A549 (cell line): ENCODE results near the gene POP7. TPM values are rescaled to one million over a fixed set of nuclear protein-coding genes. Genes with fewer than 3 reads are reported as not detected.
A peak's percentile ranks its signal among the peaks of the same experiment; 100 is the strongest.

ENCODE experiments used
- ATAC-seq, 2 experiments: fragments of 200-7000 bp in 1 of 2; fragments of >200 bp in 1 of 2; cut with Nextera tagmentation in 1 of 2; cut with Tn5 transposase in 1 of 2; 3 replicates each; pipeline versions ENCODE4 v1.8.0 to v1.9.1; 2018 to 2020; ENCODE audit warnings: mild to moderate bottlenecking in 1 of 2, moderate library complexity in 1 of 2
- CTCF ChIA-PET: fragments of 300-600 bp; sonication (Branson Sonifier 250); formaldehyde crosslinking; extraction: SDS; loops from one replicate; lab custom pipeline; 2021; ENCODE audit warnings: antibody characterized with exemption, inconsistent platforms; lab: Yijun Ruan, JAX
- POLR2A ChIA-PET: fragments of 350-600 bp; formaldehyde crosslinking; extraction: SDS; loops from one replicate; lab custom pipeline; 2021; ENCODE audit warnings: antibody characterized with exemption, inconsistent platforms; lab: Yijun Ruan, JAX
- DNase-seq, 2 experiments: peaks; one replicate each; pipeline versions ENCODE4 v3.0.0 to v3.0.0-alpha.2; 2011 to 2016; ENCODE audit warnings: low read depth in 1 of 2, low spot score in 1 of 2
- FAIRE-seq: peaks from 2 replicates; lab custom pipeline; 2011; peaks lifted over from hg19 to GRCh38; lab: Jason Lieb, UNC
- H3K27ac ChIP-seq, 2 experiments: fragments of >200 bp; sonication (Bioruptor Twin); formaldehyde crosslinking; 3 replicates each; pipeline ENCODE4 v1.5.1; 2016 to 2017
- H3K4me1 ChIP-seq: fragments of >200 bp; sonication (Bioruptor Twin); formaldehyde crosslinking; 3 replicates; pipeline ENCODE4 v1.6.1; 2016
- H3K4me2 ChIP-seq: fragments of >200 bp; sonication (Bioruptor Twin); formaldehyde crosslinking; 3 replicates; pipeline ENCODE4 v1.6.1; 2016
- H3K4me3 ChIP-seq: fragments of >200 bp; sonication (Bioruptor Twin); formaldehyde crosslinking; 3 replicates; pipeline ENCODE4 v1.5.1; 2016
- H3K9me3 ChIP-seq: fragments of >200 bp; sonication (Bioruptor Twin); formaldehyde crosslinking; 3 replicates; pipeline ENCODE4 v1.6.1; 2016
- BHLHE40 ChIP-seq: IDR thresholded peaks from 2 replicates; pipeline ENCODE4 v1.6.1; 2012; ENCODE audit warnings: low read depth, low read length, inconsistent platforms
- CBX2 ChIP-seq: fragments of 200-600 bp; sonication (generic); IDR thresholded peaks from 2 replicates; pipeline ENCODE4 v1.6.1; 2016; ENCODE audit warnings: low read depth, mild to moderate bottlenecking, borderline replicate concordance
- CBX8 ChIP-seq: fragments of 200-600 bp; sonication (generic); IDR thresholded peaks from 2 replicates; pipeline ENCODE4 v1.6.1; 2016
- ESRRA ChIP-seq: fragments of 150-350 bp; IDR thresholded peaks from 2 replicates; pipeline ENCODE4 v1.6.1; 2014; ENCODE audit warnings: mild to moderate bottlenecking, low read length, borderline replicate concordance
- FOSB ChIP-seq: fragments of 250-450 bp; sonication (Bioruptor Pico); IDR thresholded peaks from 2 replicates; pipeline ENCODE4 v1.5.0; 2020; ENCODE audit warnings: mild to moderate bottlenecking, moderate library complexity
- FOSL2 ChIP-seq, 2 experiments: fragments of 450-650 bp in 1 of 2; fragments of >200 bp in 1 of 2; sonication (Bioruptor Twin) in 1 of 2; formaldehyde crosslinking; IDR thresholded peaks; 2 replicates each; pipeline versions ENCODE4 v1.5.0 to v1.6.1; 2016 to 2020; ENCODE audit warnings: mild to moderate bottlenecking in 1 of 2, moderate library complexity in 1 of 2
- HES2 ChIP-seq: fragments of >200 bp; sonication (Bioruptor Twin); formaldehyde crosslinking; IDR thresholded peaks from 2 replicates; pipeline ENCODE4 v1.6.1; 2016
- KDM1A ChIP-seq: fragments of 200-600 bp; sonication (generic); IDR thresholded peaks from 2 replicates; pipeline ENCODE4 v1.6.1; 2016; ENCODE audit warnings: low read depth, mild to moderate bottlenecking
- NR3C1 ChIP-seq: fragments of >200 bp; sonication (Bioruptor Twin); formaldehyde crosslinking; IDR thresholded peaks from 3 replicates; pipeline ENCODE4 v1.6.1; 2017
- PHF8 ChIP-seq: fragments of 200-600 bp; sonication (generic); IDR thresholded peaks from 2 replicates; pipeline ENCODE4 v1.6.1; 2016; ENCODE audit warnings: low read depth, mild to moderate bottlenecking, antibody characterized with exemption, moderate library complexity, borderline replicate concordance
- SREBF2 ChIP-seq: fragments of 450-650 bp; IDR thresholded peaks from 2 replicates; pipeline ENCODE4 v1.6.1; 2014; ENCODE audit warnings: mild to moderate bottlenecking, moderate library complexity
- TFCP2L1 ChIP-seq: fragments of 250-450 bp; sonication (Bioruptor Pico); IDR thresholded peaks from 2 replicates; pipeline ENCODE4 v1.5.0; 2021; ENCODE audit warnings: mild to moderate bottlenecking
- ZFP36 ChIP-seq: fragments of 450-650 bp; IDR thresholded peaks from 2 replicates; pipeline ENCODE4 v1.6.1; 2014; ENCODE audit warnings: borderline replicate concordance; ENCODE audit not compliant: partially characterized antibody
- WGBS: methylation state at CpG from one replicate; pipeline ENCODE4 v1.1.6; 2017; ENCODE audit errors: missing lambda C conversion rate; 5-methylcytosine and 5-hydroxymethylcytosine counted together
- polyA plus RNA-seq, 4 experiments: library from polyadenylated mRNA; depleted of rRNA in 3 of 4; stranded (reverse); fragments of >200 nt; fragmentation: RNase III in 1 of 4; extraction: RNeasy Plus Mini Kit Qiagen cat#74134 plus additional on column Dnase treatment in 1 of 4; gene quantifications; 2 replicates in 3 of 4; 3 replicates in 1 of 4; pipeline ENCODE4 v1.2.3, GENCODE V29; 2011 to 2017
- TF ChIP-seq, protein P1 (sequence below): fragments of 250-450 bp; sonication (Bioruptor Pico); IDR thresholded peaks from 2 replicates; pipeline ENCODE4 v1.5.0; 2021; ENCODE audit warnings: mild to moderate bottlenecking, moderate library complexity, borderline replicate concordance

The POP7 gene
- polyA plus RNA-seq, 2 of the 4 experiments (the other 2 are of a cell fraction) = 29.5 to 77.4 TPM

DNA sequence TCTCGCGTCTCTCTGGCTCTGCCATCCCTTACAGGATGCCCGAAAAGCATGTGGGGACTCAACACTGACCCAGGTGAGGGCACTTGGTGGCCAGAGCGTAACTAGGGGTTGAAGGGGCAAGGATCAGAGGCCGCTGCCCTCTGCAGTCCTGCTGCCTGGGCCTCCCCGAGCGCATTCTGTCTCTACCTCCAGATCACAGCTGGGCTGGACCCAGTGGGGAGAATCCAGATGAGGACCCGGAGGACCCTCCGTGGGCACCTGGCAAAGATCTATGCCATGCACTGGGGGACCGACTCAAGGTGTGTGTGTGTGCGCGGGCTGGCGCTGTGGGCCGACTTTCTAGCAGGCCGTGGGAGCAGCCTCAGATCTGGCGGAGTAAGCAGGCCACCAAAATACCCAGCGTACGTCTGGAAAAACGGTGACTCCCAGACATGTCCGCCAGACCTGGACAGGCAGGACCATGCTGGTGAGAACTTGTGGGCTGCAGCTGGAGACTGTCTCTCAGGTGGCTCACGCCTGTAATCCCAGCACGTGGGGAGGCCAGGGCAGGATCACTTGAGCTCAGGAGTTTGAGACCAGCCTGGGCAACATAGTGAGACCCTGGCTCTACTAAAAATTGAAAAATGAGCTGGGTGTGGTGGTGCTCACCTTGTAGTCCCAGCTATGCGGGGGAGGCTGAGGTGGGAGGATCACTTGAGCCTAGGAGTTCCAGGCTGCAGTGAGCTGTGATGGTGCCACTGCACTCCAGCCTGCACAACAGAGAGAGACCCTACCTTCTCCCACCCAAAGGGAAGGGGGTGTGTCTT, 29.2 kb upstream of the POP7 start:
- H3K4me2 ChIP-seq = no peak overlapping the region
- WGBS = 92% methylated on average over 23 of the region's 23 CpGs
- ChIA-PET POLR2A (interaction anchor here (0.7 kb wide), 1 partner anchor 14 kb away, joined by 3 read pairs; no protein-coding TSS in a partner anchor), CTCF (interaction anchor here (0.9 to 5.6 kb wide), 4 partner anchors 9 to 117 kb away, joined by 3 to 72 read pairs (median 6); no protein-coding TSS in a partner anchor)
- no peak overlapping the region for H3K27ac ChIP-seq
- H3K4me3 ChIP-seq = no peak overlapping the region
- no peaks in the 10 kb centered on the region for H3K9me3 ChIP-seq
- peaks cover 31% of the 10 kb centered on the region for H3K4me1 ChIP-seq
- DNase-seq = no peak
- FAIRE-seq = no peak
- no peak for ATAC-seq
- TF ChIP-seq ZFP36 (no peak), KDM1A (no peak)

DNA sequence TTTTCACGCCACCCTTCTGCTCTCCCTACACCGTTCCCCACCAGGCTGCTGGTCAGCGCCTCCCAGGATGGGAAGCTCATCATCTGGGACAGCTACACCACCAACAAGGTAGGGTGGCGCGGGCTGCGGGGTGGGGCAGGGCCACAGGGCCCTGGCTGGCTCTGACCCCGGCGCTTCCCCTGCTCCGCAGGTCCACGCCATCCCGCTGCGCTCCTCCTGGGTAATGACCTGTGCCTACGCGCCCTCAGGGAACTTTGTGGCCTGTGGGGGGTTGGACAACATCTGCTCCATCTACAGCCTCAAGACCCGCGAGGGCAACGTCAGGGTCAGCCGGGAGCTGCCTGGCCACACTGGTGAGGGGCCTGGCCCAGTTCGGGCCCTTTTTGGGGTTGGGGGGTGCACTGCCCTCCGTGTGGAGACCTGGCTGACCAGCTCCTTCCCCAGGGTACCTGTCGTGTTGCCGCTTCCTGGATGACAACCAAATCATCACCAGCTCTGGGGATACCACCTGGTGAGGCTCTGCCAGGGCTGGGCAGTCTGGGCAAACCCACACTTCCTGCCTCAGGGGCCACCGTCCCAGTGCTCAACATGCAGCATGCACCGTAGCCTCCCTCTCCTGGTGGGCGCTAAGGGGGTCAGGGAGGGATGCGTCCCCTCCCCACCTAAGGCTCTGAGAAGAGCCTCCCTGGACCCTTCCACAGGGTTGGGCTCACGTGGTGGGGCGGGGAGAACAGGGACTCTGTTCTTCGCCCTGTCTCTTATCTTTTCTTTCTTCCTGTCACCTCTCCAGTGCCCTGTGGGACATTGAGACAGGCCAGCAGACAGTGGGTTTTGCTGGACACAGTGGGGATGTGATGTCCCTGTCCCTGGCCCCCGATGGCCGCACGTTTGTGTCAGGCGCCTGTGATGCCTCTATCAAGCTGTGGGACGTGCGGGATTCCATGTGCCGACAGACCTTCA, 28.3 kb upstream of the POP7 start:
- CTCF ChIA-PET = interaction anchor here (0.6 to 6.4 kb wide), 7 partner anchors 10 to 118 kb away, joined by 3 to 72 read pairs (median 7); partner anchors contain the start of gene POP7
- ATAC-seq (no peak), FAIRE-seq (no peak)

DNA sequence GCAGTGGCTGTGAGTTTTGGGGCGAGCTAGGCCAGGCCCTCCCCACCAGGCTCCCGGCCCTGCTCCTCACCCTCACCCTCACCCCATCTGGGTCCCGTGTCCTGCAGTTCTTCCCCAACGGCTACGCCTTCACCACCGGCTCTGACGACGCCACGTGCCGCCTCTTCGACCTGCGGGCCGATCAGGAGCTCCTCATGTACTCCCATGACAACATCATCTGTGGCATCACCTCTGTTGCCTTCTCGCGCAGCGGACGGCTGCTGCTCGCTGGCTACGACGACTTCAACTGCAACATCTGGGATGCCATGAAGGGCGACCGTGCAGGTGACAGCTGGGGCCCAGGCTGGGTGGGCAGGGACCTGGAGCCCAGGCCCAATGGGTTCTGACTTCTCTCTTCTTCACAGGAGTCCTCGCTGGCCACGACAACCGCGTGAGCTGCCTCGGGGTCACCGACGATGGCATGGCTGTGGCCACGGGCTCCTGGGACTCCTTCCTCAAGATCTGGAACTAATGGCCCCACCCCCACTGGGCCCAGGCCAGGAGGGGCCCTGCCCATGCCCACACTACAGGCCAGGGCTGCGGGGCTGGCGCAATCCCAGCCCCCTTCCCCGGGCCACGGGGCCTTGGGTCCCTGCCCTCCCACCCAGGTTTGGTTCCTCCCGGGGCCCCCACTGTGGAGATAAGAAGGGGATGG, 27.5 kb upstream of the POP7 start:
- ATAC-seq (no peak), DNase-seq (no peak), FAIRE-seq (no peak)
- Histone ChIP-seq H3K4me1 (peaks cover 35% of the 10 kb centered on the region), H3K4me3 (no peak overlapping the region), H3K9me3 (no peaks in the 10 kb centered on the region), H3K27ac (0 out of 6 replicates have a peak overlapping the region, but pooled peaks of 1 of the 2 experiments have one; percentile 22), H3K4me2 (no peak overlapping the region)
- no peak for TF ChIP-seq FOSB (CRISPR knock-in tag)
- TF ChIP-seq, protein P1, sequence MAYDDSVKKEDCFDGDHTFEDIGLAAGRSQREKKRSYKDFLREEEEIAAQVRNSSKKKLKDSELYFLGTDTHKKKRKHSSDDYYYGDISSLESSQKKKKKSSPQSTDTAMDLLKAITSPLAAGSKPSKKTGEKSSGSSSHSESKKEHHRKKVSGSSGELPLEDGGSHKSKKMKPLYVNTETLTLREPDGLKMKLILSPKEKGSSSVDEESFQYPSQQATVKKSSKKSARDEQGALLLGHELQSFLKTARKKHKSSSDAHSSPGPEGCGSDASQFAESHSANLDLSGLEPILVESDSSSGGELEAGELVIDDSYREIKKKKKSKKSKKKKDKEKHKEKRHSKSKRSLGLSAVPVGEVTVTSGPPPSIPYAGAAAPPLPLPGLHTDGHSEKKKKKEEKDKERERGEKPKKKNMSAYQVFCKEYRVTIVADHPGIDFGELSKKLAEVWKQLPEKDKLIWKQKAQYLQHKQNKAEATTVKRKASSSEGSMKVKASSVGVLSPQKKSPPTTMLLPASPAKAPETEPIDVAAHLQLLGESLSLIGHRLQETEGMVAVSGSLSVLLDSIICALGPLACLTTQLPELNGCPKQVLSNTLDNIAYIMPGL (CRISPR knock-in tag) = no peak
- TF ChIP-seq NR3C1 = no peak
- TF ChIP-seq FOSL2 (IDR thresholded peaks at IDR 0.05) = no peak
- TF ChIP-seq FOSL2 (CRISPR knock-in tag; IDR thresholded peaks at IDR 0.05) = no peak
- no peak for TF ChIP-seq BHLHE40
- ChIA-PET POLR2A (interaction anchor here (0.6 to 1.3 kb wide), 2 partner anchors 92 to 118 kb away, joined by 3 to 4 read pairs; partner anchors contain the start of gene FBXO24), CTCF (interaction anchor here (0.6 to 6.4 kb wide), 5 partner anchors 12 to 64 kb away, joined by 5 to 72 read pairs (median 21); partner anchors contain the start of gene POP7)
- WGBS = 96% methylated on average over 26 of the region's 35 CpGs

More for the DNA sequence above, 28.3 kb upstream of the POP7 start:
- 96% methylated on average over 25 of the region's 36 CpGs for WGBS
- Histone ChIP-seq H3K9me3 (no peaks in the 10 kb centered on the region), H3K4me2 (no peak overlapping the region), H3K4me1 (peaks cover 35% of the 10 kb centered on the region), H3K4me3 (no peak overlapping the region), H3K27ac (no peak overlapping the region)
- POLR2A ChIA-PET = interaction anchor here (1.3 kb wide), 1 partner anchor 91 kb away, joined by 3 read pairs; the partner anchor contains the start of gene FBXO24
- DNase-seq = no peak
- TF ChIP-seq CBX8 = no peak
- TF ChIP-seq PHF8 = no peak
- TF ChIP-seq ESRRA = no peak
- no peak for TF ChIP-seq HES2
- TF ChIP-seq TFCP2L1 (CRISPR knock-in tag) = no peak
- TF ChIP-seq CBX2 = no peak
- no peak for TF ChIP-seq SREBF2
- TF ChIP-seq FOSB (CRISPR knock-in tag) = no peak
